ENCODE measurements around the gene IFNGR2. TPM values are rescaled to one million over a fixed set of nuclear protein-coding genes. Genes with fewer than 3 reads are reported as not detected.
"Not testable (repeated sequence)": the region's sequence is repeated elsewhere in the genome, so short reads cannot be mapped to it uniquely, and the experiment has no call there.

The IFNGR2 gene
- 52.7 TPM for polyA plus RNA-seq (ENCODE audit: insufficient read length)

- peak; percentile 63 for DNase-seq
Observed at GRCh38 chr21:33403128-33403785, at the start of gene IFNGR2. Gene IFNGR2 (plus strand): TSS chr21:33403413. CDS start chr21:33403544, 131 bp downstream.

GRCh38 chr21:33355355-33355754, 47.9 kb upstream of the IFNGR2 start:
- no peak for DNase-seq

GRCh38 chr21:33355996-33356395, 47.2 kb upstream of the IFNGR2 start:
- no peak for DNase-seq

GRCh38 chr21:33357177-33357576, 46.0 kb upstream of the IFNGR2 start:
- no peak for DNase-seq

- no peak for DNase-seq
Observed at GRCh38 chr21:33359446-33359845, 43.8 kb upstream of the IFNGR2 start.

GRCh38 chr21:33360281-33360680, 42.9 kb upstream of the IFNGR2 start:
- no peak for DNase-seq

GRCh38 chr21:33360881-33361602, 42.2 kb upstream of the IFNGR2 start:
- no peak for DNase-seq

GRCh38 chr21:33362044-33362555, 41.1 kb upstream of the IFNGR2 start:
- no peak for DNase-seq

- not testable (repeated sequence) for DNase-seq
Observed at GRCh38 chr21:33363911-33364609, 39.2 kb upstream of the IFNGR2 start.

GRCh38 chr21:33364830-33365229, 38.4 kb upstream of the IFNGR2 start:
- no peak for DNase-seq

- no peak for DNase-seq
Observed at GRCh38 chr21:33367309-33367973, 35.8 kb upstream of the IFNGR2 start.

- no peak for DNase-seq
Observed at GRCh38 chr21:33368124-33368523, 35.1 kb upstream of the IFNGR2 start.

- DNase-seq: no peak
Observed at GRCh38 chr21:33368576-33368975, 34.6 kb upstream of the IFNGR2 start.

GRCh38 chr21:33369586-33369985, 33.6 kb upstream of the IFNGR2 start:
- DNase-seq: no peak

GRCh38 chr21:33370305-33370704, 32.9 kb upstream of the IFNGR2 start:
- DNase-seq: no peak

GRCh38 chr21:33371366-33371765, 31.8 kb upstream of the IFNGR2 start:
- DNase-seq: no peak

GRCh38 chr21:33372582-33372981, 30.6 kb upstream of the IFNGR2 start:
- no peak for DNase-seq

GRCh38 chr21:33373451-33373850, 29.8 kb upstream of the IFNGR2 start:
- no peak for DNase-seq

GRCh38 chr21:33374080-33374449, 29.1 kb upstream of the IFNGR2 start:
- DNase-seq: no peak

- no peak for DNase-seq
Observed at GRCh38 chr21:33374450-33375096, 28.6 kb upstream of the IFNGR2 start.

- no peak for DNase-seq
Observed at GRCh38 chr21:33375101-33375644, 28.0 kb upstream of the IFNGR2 start.

All from hindlimb muscle (tissue), 1 donor.